ELR (cell line): Measurements from ENCODE around the gene MSX1.

Source experiments
- DNase-seq: peaks from one replicate; pipeline ENCODE4 v3.0.0-alpha.2; 2015; ENCODE audit warnings: low read depth

Gene MSX1

DNA sequence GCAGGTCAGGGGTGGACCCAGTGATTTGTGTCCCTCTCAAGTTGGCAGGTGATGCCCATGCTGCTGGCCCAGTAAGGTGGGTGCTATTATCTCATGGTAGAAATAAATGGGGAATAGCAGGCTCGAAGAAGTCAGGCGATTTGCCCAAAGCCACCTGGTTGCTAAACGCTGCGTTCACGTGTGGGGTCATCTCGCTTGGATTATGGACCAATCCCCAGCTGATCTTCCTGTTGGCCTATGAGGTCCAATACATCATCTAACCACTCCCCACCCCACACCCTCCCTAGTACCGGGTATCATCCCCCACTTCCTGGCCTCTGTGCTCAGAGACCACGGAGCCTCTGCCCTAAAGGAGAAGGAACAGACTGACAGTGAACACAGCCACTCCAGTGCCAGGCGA is 18.3 kb upstream of the MSX1 start:
- DNase-seq: no peak

DNA sequence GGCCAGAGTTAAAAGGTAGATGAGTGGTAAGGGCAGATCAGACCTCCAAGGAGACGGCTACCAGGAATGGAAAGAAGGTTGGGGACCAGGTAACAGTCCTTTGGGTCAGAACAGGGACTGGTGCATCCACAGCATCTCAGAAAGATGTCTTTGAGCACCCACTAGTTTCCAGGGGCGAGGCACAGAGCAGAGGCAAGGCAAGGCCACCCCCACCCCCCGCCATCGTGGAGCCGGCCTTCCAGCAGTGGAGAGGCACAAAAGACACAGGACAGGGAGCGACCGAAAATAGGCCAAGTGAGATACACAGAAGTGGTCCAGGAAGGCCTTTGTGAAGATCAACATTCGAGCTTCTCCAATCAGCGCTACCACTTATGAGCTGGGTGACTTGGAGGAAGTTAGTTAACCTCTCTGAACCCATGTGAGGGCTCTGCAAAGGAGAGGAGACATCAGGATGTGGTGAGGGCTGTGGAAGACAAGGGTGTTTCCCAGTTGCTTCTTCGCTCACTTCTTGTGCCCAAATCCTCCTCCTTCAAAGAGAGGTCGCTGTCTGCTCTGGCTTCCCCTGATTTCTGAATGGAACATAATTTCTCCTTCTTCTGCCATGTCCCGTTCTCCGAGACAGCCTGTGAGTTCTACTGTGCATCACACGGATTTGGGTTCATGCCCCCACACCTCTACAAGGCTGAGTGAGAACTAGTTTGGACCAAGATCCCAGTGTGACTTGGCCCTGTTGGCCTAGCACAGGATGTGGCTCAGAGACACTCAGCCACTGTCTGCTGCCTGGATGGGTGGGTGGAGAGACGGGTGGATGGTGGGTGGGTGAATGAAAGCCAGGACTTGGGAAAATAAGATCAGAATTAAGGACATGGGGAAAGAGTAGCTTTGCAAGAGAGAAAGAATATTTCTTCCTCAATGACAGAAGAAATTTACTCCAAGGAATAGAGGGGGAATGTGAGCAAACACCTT is 16.7 kb upstream of the MSX1 start:
- DNase-seq: no peak

DNA sequence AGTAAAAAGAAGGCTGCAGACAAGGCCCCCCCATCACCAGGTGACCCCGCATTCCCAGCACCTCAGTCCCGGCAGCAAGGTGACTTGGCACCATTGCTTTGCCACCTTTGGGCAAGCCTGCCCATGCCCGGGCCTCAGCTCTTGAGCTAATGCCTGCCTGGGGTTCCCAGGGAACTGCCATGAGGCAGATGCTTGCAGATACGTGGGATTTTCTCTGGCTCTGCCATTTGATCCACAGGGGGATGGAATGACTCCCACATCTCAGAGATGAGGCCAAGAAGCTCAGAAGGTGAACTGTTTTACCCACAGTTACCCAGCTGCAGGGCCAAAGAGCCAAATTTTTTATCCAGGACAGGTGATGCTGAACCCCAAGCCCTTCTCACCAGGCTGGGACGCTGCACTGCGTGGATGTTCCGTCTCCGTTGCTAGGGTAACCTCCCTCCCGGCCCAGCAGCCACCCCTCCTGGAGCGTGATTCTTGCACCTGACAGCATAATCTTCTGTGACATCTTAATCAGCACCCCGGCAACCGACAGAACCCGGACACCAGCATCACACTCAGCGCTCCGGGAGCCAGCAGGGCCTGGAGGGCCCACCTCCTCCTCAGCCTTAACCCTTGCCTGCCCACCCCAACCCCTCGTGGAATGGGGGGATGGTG is 15.7 kb upstream of the MSX1 start:
- no peak for DNase-seq

DNA sequence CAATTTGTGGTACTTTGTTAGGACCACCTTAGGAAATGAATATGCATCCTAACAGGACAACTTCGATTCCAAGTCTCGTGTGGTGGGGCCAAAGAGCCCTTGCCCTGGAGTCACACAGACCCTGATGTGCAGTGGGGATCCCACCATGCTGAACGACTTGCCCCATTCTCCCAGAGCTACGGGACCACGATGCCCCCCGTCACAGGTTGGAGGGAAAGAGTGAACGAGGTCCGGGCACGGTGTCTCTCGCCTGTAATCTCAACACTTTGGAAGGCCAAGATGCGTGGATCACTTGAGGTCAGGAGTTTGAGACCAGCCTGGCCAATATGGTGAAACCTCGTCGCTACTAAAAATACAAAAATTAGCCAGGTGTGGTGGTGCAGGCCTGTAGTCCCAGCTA is 14.4 kb upstream of the MSX1 start:
- DNase-seq: no peak

DNA sequence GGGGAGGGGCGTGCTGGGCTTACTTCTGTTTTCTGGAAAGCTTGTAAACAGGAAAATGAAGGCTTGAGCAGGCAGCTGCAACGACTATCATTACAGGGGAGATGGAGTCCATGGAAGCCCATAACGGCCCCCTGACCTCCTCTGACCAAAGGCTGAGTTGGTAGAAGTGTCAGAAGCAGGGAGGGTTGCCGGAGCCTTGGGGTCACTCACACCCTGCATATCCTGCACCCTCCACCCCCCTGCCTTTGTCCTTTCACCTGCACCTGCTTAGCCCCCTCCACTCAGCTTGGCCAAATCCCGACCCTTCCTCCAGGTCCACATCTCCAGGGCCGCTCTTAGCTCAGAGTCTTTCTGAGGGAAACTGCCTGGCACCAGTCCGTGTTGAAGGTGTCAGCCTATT is 12.5 kb upstream of the MSX1 start:
- no peak for DNase-seq

DNA sequence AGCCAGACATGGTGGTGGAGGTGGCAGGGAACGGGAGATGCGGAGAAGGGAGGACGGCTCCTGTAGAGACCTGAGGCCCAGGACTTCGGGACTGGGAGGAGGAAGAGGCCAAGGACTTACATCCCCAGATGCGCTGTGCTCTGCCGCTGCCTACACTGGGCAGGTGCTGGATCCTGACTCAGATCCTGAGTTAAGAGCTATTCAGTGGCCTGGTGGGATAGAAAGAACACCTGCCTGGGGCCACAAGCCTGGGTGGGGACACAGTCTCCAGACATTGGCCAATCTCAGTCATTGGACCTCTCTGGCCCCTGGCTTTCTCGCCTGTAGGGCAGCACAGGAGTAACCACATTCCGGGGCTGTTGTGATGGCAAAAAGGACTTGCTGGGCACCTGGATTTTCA is 10.9 kb upstream of the MSX1 start:
- DNase-seq: no peak

DNA sequence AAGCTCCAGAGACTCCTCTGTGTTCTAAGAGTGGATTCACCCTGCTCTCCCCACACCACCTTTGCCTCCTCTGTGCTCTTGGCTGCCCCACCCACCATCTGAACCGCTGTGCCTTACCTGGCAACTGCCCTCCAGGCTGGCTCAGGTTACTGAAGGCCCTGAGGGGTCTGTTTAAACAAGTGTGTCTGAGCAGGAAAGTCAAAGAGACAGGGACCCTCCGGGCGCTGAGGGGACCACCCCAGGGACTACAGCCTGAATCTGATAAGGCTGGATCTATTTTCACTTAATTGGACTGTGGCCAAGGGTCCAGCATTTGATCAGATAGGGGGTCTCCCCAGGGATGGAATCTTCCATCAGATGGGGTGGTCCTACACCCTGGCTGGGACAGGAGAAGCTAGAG is 10.4 kb upstream of the MSX1 start:
- no peak for DNase-seq

DNA sequence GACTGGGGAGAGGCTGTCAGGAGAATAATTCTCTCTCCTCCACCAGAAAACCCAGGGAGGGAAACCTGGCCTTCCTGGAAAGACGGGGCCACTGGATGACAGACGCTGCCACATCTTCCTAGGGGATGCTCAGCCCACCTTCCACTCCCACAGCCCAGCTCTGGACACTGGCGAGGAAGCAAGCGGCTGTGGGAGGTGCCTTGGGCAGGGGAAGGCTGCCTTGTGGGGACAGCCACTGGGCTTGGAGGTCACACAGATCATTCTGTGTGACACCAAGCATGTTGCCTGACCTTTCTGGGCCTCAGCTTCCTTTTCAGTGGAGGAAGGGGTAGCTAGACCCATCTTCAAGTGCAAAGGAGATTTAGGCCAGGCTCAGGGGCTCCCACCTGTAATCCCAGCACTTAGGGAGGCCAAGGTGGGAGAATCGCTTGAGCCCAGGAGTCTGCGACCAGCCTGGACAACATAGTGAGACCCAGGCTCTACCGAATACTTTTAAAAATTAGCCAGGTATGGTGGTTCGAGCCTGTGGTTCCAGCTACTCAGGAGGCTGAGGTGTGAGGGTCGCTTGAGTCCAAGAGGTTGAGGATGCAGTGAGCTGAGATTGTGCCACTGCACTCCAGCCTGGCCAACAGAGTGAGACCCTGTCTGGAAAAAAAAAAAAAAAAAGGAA is 9.8 kb upstream of the MSX1 start:
- no peak for DNase-seq

DNA sequence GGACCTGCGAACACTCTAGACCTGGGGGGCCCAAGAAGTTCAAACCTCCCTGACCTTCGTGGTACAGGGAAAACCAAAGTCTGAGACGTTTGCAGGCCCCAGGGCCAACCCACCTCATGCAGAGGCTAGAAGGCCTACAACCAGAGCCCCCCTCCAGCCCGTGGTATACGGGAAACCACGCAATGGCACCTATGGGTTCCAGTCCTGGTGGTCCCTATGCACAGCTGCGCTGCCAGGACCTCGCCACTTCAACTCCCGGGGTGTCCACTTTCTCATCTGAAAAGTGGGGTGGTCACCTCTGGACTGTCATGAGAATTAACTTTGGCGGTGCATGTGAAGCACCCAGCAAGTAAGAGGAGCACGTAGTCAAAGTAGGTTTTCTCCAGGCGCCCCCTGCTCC is 8.4 kb upstream of the MSX1 start:
- DNase-seq: no peak

DNA sequence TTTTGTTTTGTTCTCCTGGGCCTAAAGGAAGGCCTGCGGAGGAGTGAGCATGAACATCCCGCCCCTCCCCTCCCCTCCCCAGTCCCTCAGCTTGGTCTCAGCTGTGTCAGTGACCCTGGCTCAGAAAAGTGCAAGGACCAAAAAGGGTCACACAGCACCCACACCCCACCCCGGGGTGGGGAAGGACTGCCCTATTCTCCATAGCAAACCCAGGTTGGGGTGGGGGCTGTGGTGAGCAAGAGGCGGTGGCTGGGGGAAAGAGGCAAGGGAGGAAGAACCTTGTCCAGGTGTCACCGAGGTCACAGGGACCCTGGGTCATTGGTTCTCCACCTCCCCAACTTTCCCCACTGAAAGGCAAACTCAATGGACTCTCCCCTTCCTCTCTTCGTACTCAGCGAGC is 7.6 kb upstream of the MSX1 start:
- DNase-seq: no peak

DNA sequence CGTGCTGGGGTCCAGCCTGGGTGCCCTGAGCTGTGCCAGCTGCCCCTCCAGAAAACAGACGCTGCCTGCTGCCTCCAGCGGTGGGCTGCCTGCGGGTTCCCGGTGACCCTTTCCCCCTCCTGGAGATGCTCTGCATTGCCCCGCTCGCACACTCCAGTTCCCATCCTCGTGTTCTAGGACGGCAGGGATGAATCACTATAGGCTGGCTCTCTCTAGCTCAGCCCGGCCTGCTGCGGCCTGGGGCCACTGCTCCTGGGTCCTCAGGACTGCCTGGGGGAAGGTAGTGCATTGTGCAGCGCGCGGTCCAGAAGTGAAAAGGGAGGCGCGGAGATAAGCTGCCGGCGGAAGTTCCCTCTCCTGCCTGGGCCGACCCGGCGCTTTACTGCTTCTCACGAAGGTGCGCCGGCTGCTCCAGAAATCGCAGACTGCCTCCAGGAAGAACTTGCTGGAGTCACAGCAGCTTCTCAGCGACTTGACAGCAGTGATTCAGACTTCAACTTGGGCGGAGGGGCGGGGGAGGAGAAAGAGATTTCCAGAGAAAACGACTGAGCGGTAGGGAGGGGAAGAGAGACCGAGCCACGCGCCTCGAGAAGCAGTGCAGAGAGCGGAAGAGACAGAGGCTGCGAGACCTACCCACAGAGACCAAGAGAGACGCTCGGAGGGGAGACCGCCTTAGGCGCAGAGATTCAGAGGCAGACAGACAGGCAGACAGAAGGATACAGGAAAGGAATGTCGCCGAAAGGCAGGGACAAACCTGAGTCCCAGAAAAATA is 6.7 kb upstream of the MSX1 start:
- peak; percentile 73 for DNase-seq

DNA sequence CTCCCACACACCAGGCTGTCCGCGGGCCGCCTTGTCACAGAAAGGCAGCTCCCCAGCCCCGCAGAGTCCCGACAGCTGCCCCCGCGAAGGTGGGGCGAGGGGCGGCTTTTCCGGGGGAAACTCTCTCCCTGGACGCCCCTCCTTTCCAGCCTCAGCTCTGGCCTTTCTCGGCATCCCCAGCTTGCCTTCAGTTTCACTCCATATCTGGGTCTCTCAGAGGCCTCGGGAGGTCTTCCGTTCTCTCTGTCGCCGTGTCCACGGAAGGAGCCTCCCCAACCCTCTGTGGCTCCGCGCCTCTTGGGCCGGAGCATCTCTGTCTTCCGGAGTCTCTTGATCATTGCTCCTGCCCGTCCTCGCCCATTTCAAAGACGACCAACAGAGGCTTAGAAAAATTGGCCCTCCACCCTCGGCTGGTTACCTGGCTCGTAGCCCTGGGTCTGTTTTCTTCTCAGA is 6.1 kb upstream of the MSX1 start:
- no peak for DNase-seq

DNA sequence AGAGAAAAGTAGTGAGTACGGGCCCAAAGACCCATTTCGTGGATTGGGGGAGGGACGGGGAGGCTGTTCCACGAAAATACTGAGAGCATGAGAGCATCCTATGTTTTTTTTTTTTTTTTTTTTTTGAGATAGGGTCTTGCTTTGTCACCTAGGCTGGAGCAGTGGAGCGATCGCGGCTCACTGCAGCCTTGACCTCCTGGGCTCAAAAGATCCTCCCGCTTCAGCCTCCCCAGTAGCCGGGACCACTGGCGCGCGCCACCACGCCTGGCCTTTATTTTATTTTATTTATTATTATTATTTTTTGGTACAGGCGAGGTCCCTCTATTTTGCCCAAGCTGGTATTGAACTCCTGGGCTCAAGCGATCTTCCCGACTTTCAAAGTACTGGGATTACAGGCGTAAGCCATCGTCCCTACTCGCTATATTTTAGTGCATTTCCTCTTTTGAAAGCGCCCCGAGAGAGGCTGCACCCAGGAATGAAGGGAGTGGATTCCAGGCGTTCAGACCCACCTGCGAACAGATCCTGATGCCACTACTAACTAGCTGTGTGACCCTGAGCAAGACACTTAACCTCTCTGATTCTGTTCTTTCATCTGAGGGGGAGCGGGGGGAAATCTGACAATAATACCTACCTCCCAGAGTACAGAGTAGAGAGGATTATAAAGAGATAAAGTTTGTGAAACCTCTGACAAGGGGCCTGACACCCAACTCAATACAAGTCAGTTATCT is 5.4 kb upstream of the MSX1 start:
- DNase-seq: no peak

DNA sequence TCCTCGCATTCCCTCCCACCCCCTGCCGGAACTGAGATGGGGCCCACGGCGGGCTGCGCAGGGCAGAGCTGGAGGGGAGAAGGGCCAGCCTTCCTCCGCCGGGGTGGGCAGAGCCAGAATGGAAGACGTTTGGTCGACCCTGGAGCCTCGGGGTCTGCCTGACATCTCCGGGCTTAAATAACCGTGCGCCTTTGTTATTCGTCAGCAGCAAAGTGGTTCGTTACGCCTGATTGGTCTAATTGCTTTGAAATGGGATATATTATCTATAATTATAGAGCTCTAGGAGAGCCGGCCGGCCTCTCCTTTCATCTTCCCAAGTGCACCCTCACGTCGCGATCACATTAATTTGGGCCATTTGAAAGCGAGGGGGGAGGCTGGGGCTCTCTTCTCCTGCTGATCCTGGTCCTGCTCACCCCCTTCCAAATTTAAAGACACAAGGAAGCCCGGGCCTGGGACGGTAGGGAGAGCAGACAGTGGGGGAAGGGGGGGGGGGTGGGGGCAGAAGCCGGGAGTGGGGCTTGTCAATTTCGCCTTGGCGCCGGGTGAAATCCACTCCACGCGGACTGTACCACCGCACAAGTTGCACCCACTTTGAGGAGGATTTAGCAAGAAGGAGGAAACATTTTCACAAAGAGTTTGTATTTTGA is 4.7 kb upstream of the MSX1 start:
- no peak for DNase-seq

DNA sequence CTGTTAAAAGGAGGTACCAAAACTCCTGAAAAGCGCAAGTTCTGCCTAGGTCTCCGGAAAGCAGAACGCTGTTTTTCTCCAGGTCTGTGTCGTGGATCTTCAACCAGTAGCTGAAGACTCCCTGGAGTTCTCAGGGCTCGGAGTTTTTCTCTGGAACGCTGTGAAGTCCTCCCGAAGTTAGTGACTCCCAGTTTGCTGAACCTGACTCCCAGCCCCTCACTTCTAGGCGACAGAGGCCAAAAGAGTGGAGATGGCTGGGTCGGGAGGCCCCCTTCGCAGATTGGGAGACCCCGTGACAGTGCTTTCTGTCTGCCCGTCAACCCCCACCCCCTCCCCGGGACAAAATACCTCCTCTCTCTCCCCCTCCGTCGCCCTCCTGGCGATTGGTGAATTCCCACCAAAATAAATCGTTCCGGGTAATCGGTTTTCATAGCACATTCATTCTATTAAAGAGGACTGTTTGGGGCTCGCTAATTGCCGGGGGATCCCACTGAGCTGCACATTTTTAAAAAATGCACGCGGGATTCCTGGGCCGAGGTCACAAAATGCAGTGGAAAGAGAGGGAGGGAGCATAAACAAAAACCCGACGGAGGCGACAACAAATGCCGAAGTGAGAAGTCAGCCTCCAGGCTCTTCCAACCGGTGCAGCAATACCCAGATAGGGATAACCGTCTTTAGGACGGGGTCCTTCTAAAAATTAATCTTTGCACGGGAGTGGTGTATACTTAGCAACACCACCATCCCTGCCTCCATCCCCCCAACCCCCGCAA is 4.0 kb upstream of the MSX1 start:
- no peak for DNase-seq

DNA sequence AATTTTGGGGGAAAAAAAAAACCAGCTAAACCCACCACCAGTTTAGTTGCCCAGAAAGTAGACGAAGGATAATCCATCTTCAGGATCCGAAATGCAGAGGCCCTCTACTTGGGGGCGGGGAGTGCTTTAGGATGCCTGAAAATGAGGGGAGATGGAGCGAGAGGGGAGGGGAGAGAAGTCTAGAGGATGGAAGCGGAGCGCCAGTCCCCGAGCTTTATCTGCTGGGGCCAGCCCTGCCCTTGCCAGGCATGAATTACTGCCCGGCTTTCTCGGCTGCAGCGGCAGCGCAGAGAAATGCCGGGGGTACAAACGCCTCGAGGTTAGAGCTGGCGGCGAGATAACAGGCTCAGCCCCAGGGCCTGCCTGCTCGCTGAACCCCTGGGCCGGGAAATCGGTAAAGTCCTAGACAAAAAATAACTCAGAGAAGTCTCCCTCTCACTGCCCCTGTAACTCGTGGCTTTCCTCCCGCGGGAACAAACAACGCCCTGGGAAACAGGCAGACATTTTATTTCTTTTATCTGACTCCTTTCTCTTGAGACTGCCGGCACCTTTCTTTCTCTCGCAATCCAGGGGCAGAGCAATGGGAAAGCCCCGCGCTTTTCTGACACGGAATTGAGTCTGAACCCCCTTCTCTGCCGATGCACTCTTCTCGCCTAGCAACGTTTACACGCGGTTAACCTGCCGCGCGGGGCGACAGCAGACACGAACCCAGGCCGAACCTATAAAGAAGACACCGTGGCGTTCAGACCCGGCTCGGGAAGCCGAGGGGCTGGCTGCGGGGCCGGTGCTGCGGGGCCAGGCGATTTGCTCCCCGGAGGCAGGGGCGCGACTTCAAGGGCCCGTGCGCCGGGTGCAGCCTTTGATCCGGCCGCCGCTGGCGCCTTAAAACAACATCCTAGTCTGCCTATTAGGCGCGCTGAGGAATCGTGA is 3.1 kb upstream of the MSX1 start:
- DNase-seq: no peak

DNA sequence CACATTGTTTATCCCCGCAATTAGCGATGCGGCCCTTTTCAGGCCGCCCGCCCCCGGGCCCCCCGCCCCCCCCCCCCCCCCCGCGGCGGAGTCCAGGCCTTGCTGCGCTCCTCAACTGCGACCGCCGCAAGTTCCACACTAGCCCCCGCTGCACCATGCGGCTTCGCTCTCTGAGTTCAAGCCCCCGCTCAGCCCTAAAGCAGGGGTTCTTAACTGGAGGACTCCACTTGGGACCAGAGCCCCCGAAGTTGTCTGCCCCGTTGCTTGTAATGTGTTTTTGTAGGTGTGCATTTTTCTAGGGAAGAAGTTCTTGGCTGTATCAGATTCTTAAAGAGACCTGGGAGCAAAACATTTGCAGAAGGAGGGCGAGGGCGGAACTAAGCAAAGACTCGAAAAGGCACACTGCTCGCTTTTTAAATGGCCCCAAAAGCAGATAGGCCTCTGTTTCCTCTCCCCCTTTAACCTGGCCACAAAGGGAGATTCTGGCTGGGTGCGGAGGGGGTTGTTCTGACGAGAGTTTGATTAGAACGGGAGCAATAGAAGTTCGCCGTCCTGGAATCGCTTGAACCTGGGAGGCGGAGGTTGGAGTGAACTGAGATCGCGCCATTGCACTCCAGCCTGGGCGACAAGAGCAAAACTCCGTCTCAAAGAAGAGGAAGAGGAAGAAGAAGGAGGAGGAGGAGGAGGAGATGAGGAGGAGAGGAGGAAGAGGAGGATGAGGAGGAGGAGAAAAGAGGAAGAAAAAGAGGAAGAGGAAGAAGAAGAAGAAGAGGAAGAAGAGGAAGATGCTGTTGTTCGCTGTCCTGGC is 2.3 kb upstream of the MSX1 start:
- DNase-seq: no peak

DNA sequence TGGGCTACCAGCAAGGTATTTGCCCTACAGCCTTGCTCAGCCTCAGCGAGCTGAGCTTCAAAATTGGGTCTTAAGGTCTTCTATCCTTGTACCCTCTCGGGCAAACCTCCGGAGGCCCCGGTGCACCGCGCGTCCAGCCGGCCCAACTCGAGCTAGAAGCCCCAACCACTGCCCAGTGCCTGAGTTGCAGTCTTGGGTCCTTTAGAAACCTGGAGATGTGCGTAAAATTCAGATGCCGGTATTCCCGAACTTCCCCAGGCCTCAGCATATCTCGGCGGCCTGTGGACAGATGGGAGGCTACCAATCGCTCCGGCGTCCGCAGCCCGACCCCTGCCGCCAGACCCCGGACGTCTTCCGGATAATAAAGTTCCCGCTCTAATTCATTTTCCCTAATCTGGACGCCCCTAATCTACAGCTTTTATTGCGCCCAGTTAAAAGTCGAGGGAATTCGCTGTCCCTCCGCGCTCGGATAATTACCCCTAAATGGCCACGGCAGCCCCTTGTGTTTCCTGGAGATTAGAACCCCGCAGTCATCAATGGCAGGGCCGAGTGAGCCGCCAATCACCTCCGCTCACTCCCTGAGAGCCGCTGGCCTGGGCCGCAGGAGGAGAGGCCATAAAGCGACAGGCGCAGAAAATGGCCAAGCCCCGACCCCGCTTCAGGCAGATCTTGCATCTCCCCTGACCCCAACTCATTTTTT is 1.5 kb upstream of the MSX1 start:
- no peak for DNase-seq
